ENCODE measurements around the gene MEAK7. TPM values are rescaled to one million over a fixed set of nuclear protein-coding genes. Genes with fewer than 3 reads are reported as not detected.
A peak's percentile ranks its signal among the peaks of the same experiment; 100 is the strongest.

MEAK7 gene
- total and polyA plus RNA-seq, 2 of the 8 experiments (the other 6 are each of a cell fraction or from before 2014, with no cell fraction given) = 9.6 to 19.6 TPM

DNA sequence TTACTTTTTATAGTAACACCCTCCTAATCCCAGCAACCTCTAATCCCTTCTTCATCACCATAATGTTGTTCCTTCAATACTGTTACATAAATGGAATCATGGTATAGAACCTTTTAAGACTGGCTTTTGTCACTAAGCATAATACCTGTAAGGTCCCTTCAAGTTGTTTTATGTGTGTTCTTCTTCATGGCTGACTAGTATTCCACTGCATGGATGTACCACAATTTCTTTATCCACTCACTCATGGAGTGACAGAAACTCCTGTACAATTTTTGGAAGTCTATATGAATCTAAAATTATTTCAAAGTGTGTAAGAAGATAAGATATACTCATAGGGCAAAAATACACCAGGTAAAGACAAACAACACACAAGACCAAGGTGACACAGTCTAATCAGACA is 36.8 kb downstream of the MEAK7 start:
- Histone ChIP-seq H3K27ac (ENCODE audit: low read depth, low read length) (no peak overlapping the region), H3K27me3 (replicated peaks in 1 of 4; ENCODE audit: control insufficient read depth in 3 of 4, extremely low read depth in 1 of 4, insufficient read depth in 3 of 4, low read length in 3 of 4) (no peaks in the 10 kb centered on the region), H4K5ac (ENCODE audit: insufficient read length, low read depth, low read length) (no peak overlapping the region), H3K56ac (replicated peaks; ENCODE audit: insufficient read length, low read depth, low read length) (no peak overlapping the region), H3K79me1 (ENCODE audit: low read depth, low read length) (no peaks in the 10 kb centered on the region; the same call in 1 of the 2 replicates), H2AK5ac (ENCODE audit: low read depth, low read length) (no peak overlapping the region), H2AFZ (ENCODE audit: low read length) (no peak overlapping the region), H3K23me2 (ENCODE audit: low read depth, low read length) (no peaks in the 10 kb centered on the region; the same call in 1 of the 2 replicates), H3K79me2 (ENCODE audit: control insufficient read depth in 1 of 2, insufficient read depth in 2 of 2, low read length in 2 of 2) (no peaks in the 10 kb centered on the region), H3K4ac (replicated peaks; ENCODE audit: insufficient read length, low read depth, low read length) (no peak overlapping the region), H4K20me1 (replicated peaks in 1 of 2; ENCODE audit: control insufficient read depth in 1 of 2, insufficient read depth in 2 of 2, low read length in 2 of 2) (no peaks in the 10 kb centered on the region), H3K23ac (ENCODE audit: insufficient read length) (no peak overlapping the region), H4K8ac (ENCODE audit: extremely low read depth, insufficient read depth, low read length) (no peak overlapping the region), H3K9ac (replicated peaks in 1 of 4; ENCODE audit: extremely low read depth in 1 of 4, low read depth in 3 of 4, low read length in 3 of 4) (no peak overlapping the region), H3K18ac (ENCODE audit: extremely low read depth, low read length) (no peak overlapping the region), H3K36me3 (ENCODE audit: control insufficient read depth in 2 of 4, insufficient read depth in 4 of 4, low read length in 3 of 4) (peaks cover 0 to 12% (median 3%) of the 10 kb centered on the region in 4 experiments; a peak in 2 of 8 replicates), H3K4me2 (ENCODE audit: insufficient read depth in 1 of 2, low read depth in 2 of 2, low read length in 2 of 2) (no peak overlapping the region), H3K4me1 (replicated peaks in 1 of 4; ENCODE audit: control insufficient read depth in 3 of 4, insufficient read depth in 4 of 4, low read length in 3 of 4) (no peaks in the 10 kb centered on the region), H3K9me3 (ENCODE audit: insufficient read depth in 2 of 2, low read depth in 1 of 2, low read length in 1 of 2) (peaks cover 7 to 12% of the 10 kb centered on the region in 2 experiments), H4K91ac (replicated peaks; ENCODE audit: insufficient read length, low read length) (no peak overlapping the region), H3K14ac (ENCODE audit: insufficient read length) (no peak overlapping the region), H3K4me3 (ENCODE audit: extremely low read depth in 1 of 4, insufficient read depth in 2 of 4, low read depth in 3 of 4, low read length in 4 of 4) (peak overlapping the region in 1 of 4 experiments; percentile 8; a peak in 1 of 8 replicates), H2BK12ac (ENCODE audit: low read depth, low read length) (no peak overlapping the region), H2BK20ac (ENCODE audit: low read length) (no peak overlapping the region), H2BK15ac (ENCODE audit: low read length) (no peak overlapping the region), H2BK120ac (replicated peaks; ENCODE audit: low read depth, low read length) (no peak overlapping the region), H2BK5ac (ENCODE audit: low read depth, low read length) (no peak overlapping the region)
- no peak for FAIRE-seq
- no peak for DNase-seq (ENCODE audit: low read depth in 1 of 2, low spot score in 2 of 2)
- no peak for TF ChIP-seq SIN3A (conservative IDR thresholded peaks at IDR 0.05 in 1 of 2, IDR thresholded peaks at IDR 0.05 in 1 of 2; ENCODE audit: low read depth in 1 of 2, low read length in 2 of 2)
- TF ChIP-seq KDM1A (IDR thresholded peaks at IDR 0.05; ENCODE audit: borderline replicate concordance, low read length) = peak; percentile 76; the same call in 1 of the 2 replicates
- ChIA-PET CTCF (ENCODE audit: partially characterized antibody) (no interaction called here), POLR2A (ENCODE audit: partially characterized antibody) (no interaction called here)
